ENCODE results near the gene SLC4A9.
A peak's percentile ranks its signal among the peaks of the same experiment; 100 is the strongest.

The SLC4A9 gene

GRCh38 chr5:140365282-140365681 lies 5.3 kb downstream of the SLC4A9 start:
- no peak overlapping the region for H3K4me3 ChIP-seq (ENCODE audit: control insufficient read depth, low read depth, low read length)
- TF ChIP-seq CTCF (IDR thresholded peaks at IDR 0.05; ENCODE audit: control insufficient read depth, insufficient read depth, low read depth, low read length, missing control alignments): no peak
- DNase-seq (ENCODE audit: low read depth): no peak

GRCh38 chr5:140365941-140366340 lies 5.9 kb downstream of the SLC4A9 start:
- TF ChIP-seq CTCF (IDR thresholded peaks at IDR 0.05; ENCODE audit: control insufficient read depth, insufficient read depth, low read depth, low read length, missing control alignments): no peak
- DNase-seq (ENCODE audit: low read depth): no peak
- no peak overlapping the region for H3K4me3 ChIP-seq (ENCODE audit: control insufficient read depth, low read depth, low read length)

GRCh38 chr5:140366589-140367255 lies 6.7 kb downstream of the SLC4A9 start:
- DNase-seq (ENCODE audit: low read depth): no peak
- no peak overlapping the region for H3K4me3 ChIP-seq (ENCODE audit: control insufficient read depth, low read depth, low read length)
- no peak for TF ChIP-seq CTCF (IDR thresholded peaks at IDR 0.05; ENCODE audit: control insufficient read depth, insufficient read depth, low read depth, low read length, missing control alignments)

GRCh38 chr5:140367256-140368013 lies 7.4 kb downstream of the SLC4A9 start:
- DNase-seq (ENCODE audit: low read depth): no peak
- peak; percentile 12 for TF ChIP-seq CTCF (IDR thresholded peaks at IDR 0.05; ENCODE audit: control insufficient read depth, insufficient read depth, low read depth, low read length, missing control alignments)
- H3K4me3 ChIP-seq (ENCODE audit: control insufficient read depth, low read depth, low read length): no peak overlapping the region

GRCh38 chr5:140371356-140372151 lies 11.6 kb downstream of the SLC4A9 start:
- TF ChIP-seq CTCF (IDR thresholded peaks at IDR 0.05; ENCODE audit: control insufficient read depth, insufficient read depth, low read depth, low read length, missing control alignments): no peak
- no peak overlapping the region for H3K4me3 ChIP-seq (ENCODE audit: control insufficient read depth, low read depth, low read length)
- DNase-seq (ENCODE audit: low read depth): no peak

GRCh38 chr5:140372971-140373487 lies 13.0 kb downstream of the SLC4A9 start:
- H3K4me3 ChIP-seq (ENCODE audit: control insufficient read depth, low read depth, low read length): no peak overlapping the region
- DNase-seq (ENCODE audit: low read depth): peak; percentile 24
- TF ChIP-seq CTCF (IDR thresholded peaks at IDR 0.05; ENCODE audit: control insufficient read depth, insufficient read depth, low read depth, low read length, missing control alignments): peak; percentile 87
